SK-N-SH treated with all-trans-retinoic acid at 6 μM for 48 hours (cell line): ENCODE results near the gene UVSSA.
"Not testable (repeated sequence)": the region's sequence is repeated elsewhere in the genome, so short reads cannot be mapped to it uniquely, and the experiment has no call there.

ENCODE experiments used
- ATAC-seq: fragments of 200-7000 bp; cut with Tn5 transposase; 3 replicates; pipeline ENCODE4 v1.9.1; 2020; ENCODE audit warnings: mild to moderate bottlenecking, moderate library complexity
- ARNTL ChIP-seq: fragments of 450-650 bp; formaldehyde crosslinking; IDR thresholded peaks from 2 replicates; pipeline ENCODE4 v1.5.0; 2020; ENCODE audit warnings: low read depth, mild to moderate bottlenecking, moderate library complexity, borderline replicate concordance
- BACH2 ChIP-seq: fragments of 250-450 bp; sonication (Bioruptor Pico); IDR thresholded peaks from 2 replicates; pipeline ENCODE4 v1.9.0; 2021; ENCODE audit warnings: mild to moderate bottlenecking, borderline replicate concordance
- CREB5 ChIP-seq: fragments of 250-450 bp; sonication (Bioruptor Pico); IDR thresholded peaks from 2 replicates; pipeline ENCODE4 v1.5.1; 2020; ENCODE audit warnings: low read depth, mild to moderate bottlenecking, moderate library complexity
- CSDC2 ChIP-seq: fragments of 250-450 bp; sonication (Bioruptor Pico); IDR thresholded peaks from 2 replicates; pipeline ENCODE4 v1.5.0; 2020; ENCODE audit warnings: mild to moderate bottlenecking, moderate library complexity
- ESRRG ChIP-seq: fragments of 250-450 bp; sonication (Bioruptor Pico); IDR thresholded peaks from 2 replicates; pipeline ENCODE4 v1.6.1; 2021; ENCODE audit warnings: mild to moderate bottlenecking
- GLIS3 ChIP-seq: fragments of 250-450 bp; sonication (Bioruptor Pico); IDR thresholded peaks from 2 replicates; pipeline ENCODE4 v1.5.0; 2020; ENCODE audit warnings: mild to moderate bottlenecking, moderate library complexity
- ISL1 ChIP-seq: fragments of 250-450 bp; sonication (Bioruptor Pico); IDR thresholded peaks from 2 replicates; pipeline ENCODE4 v2.1.2; 2022; ENCODE audit warnings: mild to moderate bottlenecking, moderate library complexity
- OSR1 ChIP-seq: fragments of 250-450 bp; sonication (Bioruptor Pico); IDR thresholded peaks from 2 replicates; pipeline ENCODE4 v1.8.0; 2022; ENCODE audit warnings: moderate library complexity, mild to moderate bottlenecking, inconsistent platforms
- PATZ1 ChIP-seq: fragments of 250-450 bp; sonication (Bioruptor Pico); IDR thresholded peaks from 2 replicates; pipeline ENCODE4 v1.8.0; 2020; ENCODE audit warnings: mild to moderate bottlenecking, moderate library complexity, borderline replicate concordance
- PPARA ChIP-seq: fragments of 250-450 bp; sonication (Bioruptor Pico); IDR thresholded peaks from 2 replicates; pipeline ENCODE4 v1.5.0; 2020; ENCODE audit warnings: mild to moderate bottlenecking, borderline replicate concordance
- RARB ChIP-seq: fragments of 250-450 bp; sonication (Bioruptor Pico); IDR thresholded peaks from 2 replicates; pipeline ENCODE4 v1.8.0; 2021; ENCODE audit warnings: mild to moderate bottlenecking, moderate library complexity
- SNAI2 ChIP-seq: fragments of 250-450 bp; sonication (Bioruptor Pico); IDR thresholded peaks from 2 replicates; pipeline ENCODE4 v1.5.0; 2020; ENCODE audit warnings: mild to moderate bottlenecking, moderate library complexity
- TCF4 ChIP-seq: fragments of 250-450 bp; sonication (Bioruptor Pico); IDR thresholded peaks from 2 replicates; pipeline ENCODE4 v1.8.0; 2021; ENCODE audit warnings: mild to moderate bottlenecking, moderate library complexity, borderline replicate concordance
- ZC3H10 ChIP-seq: fragments of 250-450 bp; sonication (Bioruptor Pico); IDR thresholded peaks from 2 replicates; pipeline ENCODE4 v1.5.1; 2021; ENCODE audit warnings: mild to moderate bottlenecking, moderate library complexity
- ZFP3 ChIP-seq: fragments of 250-450 bp; sonication (Bioruptor Pico); IDR thresholded peaks from 2 replicates; pipeline ENCODE4 v1.5.0; 2020; ENCODE audit warnings: mild to moderate bottlenecking, moderate library complexity
- ZFP30 ChIP-seq: fragments of 450-650 bp; formaldehyde crosslinking; IDR thresholded peaks from 2 replicates; pipeline ENCODE4 v1.5.0; 2022; ENCODE audit warnings: mild to moderate bottlenecking, moderate library complexity
- ZNF565 ChIP-seq: fragments of 450-650 bp; formaldehyde crosslinking; conservative IDR thresholded peaks from 2 replicates; pipeline ENCODE4 v1.5.0; 2020; ENCODE audit warnings: low read depth, mild to moderate bottlenecking, moderate library complexity
- ZNF70 ChIP-seq: fragments of 450-650 bp; formaldehyde crosslinking; IDR thresholded peaks from 2 replicates; pipeline ENCODE4 v1.5.0; 2020; ENCODE audit warnings: mild to moderate bottlenecking, moderate library complexity
- ZNF8 ChIP-seq: fragments of 450-650 bp; formaldehyde crosslinking; IDR thresholded peaks from 2 replicates; pipeline ENCODE4 v1.5.0; 2020; ENCODE audit warnings: mild to moderate bottlenecking, moderate library complexity
- TF ChIP-seq, protein P1 (sequence below): fragments of 250-450 bp; sonication (Bioruptor Pico); IDR thresholded peaks from 2 replicates; pipeline ENCODE4 v1.8.0; 2021; ENCODE audit warnings: low read depth, mild to moderate bottlenecking, moderate library complexity, borderline replicate concordance
- TF ChIP-seq, protein P2 (sequence below): fragments of 250-450 bp; sonication (Bioruptor Pico); IDR thresholded peaks from 2 replicates; pipeline ENCODE4 v1.5.1; 2021; ENCODE audit warnings: mild to moderate bottlenecking, moderate library complexity
- TF ChIP-seq, protein P3 (sequence below): fragments of 250-450 bp; sonication (Bioruptor Pico); IDR thresholded peaks from 2 replicates; pipeline ENCODE4 v1.5.0; 2020; ENCODE audit warnings: mild to moderate bottlenecking, moderate library complexity

The UVSSA gene

DNA sequence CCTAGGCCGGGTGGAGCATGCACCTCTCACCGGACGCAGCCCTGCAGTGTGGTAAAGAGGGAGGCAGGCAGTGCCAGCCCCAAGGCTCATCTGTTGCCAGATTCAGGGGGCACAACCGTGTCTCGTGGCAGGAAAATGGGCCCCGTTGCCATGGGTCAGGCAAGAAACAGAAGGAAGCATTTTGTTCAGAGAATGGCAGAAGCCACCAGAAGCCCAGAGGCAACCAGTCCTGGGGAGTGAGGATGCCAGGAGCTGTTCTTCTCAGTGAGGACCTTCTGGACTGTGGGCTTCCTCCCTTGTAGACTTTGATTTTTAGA is 12.5 kb upstream of the UVSSA start:
- no peak for ATAC-seq
- TF ChIP-seq ESRRG (no peak), ZNF8 (no peak), BACH2 (no peak), CREB5 (CRISPR knock-in tag) (no peak), ZFP30 (no peak), PATZ1 (CRISPR knock-in tag) (no peak), TCF4 (CRISPR knock-in tag) (no peak), ZNF70 (CRISPR knock-in tag) (no peak), RARB (no peak), ZNF565 (no peak), GLIS3 (CRISPR knock-in tag) (no peak), CSDC2 (no peak), ZC3H10 (no peak), SNAI2 (CRISPR knock-in tag) (no peak)
- TF ChIP-seq, protein P1, sequence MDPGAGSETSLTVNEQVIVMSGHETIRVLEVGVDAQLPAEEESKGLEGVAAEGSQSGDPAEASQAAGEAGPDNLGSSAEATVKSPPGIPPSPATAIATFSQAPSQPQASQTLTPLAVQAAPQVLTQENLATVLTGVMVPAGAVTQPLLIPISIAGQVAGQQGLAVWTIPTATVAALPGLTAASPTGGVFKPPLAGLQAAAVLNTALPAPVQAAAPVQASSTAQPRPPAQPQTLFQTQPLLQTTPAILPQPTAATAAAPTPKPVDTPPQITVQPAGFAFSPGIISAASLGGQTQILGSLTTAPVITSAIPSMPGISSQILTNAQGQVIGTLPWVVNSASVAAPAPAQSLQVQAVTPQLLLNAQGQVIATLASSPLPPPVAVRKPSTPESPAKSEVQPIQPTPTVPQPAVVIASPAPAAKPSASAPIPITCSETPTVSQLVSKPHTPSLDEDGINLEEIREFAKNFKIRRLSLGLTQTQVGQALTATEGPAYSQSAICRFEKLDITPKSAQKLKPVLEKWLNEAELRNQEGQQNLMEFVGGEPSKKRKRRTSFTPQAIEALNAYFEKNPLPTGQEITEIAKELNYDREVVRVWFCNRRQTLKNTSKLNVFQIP (CRISPR knock-in tag) = no peak
- TF ChIP-seq, protein P2, sequence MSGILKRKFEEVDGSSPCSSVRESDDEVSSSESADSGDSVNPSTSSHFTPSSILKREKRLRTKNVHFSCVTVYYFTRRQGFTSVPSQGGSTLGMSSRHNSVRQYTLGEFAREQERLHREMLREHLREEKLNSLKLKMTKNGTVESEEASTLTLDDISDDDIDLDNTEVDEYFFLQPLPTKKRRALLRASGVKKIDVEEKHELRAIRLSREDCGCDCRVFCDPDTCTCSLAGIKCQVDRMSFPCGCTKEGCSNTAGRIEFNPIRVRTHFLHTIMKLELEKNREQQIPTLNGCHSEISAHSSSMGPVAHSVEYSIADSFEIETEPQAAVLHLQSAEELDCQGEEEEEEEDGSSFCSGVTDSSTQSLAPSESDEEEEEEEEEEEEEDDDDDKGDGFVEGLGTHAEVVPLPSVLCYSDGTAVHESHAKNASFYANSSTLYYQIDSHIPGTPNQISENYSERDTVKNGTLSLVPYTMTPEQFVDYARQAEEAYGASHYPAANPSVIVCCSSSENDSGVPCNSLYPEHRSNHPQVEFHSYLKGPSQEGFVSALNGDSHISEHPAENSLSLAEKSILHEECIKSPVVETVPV (CRISPR knock-in tag) = no peak

- ATAC-seq = not testable (repeated sequence)
These were observed 11.7 kb upstream of the UVSSA start for GRCh38 chr4:1335193-1335883.

DNA sequence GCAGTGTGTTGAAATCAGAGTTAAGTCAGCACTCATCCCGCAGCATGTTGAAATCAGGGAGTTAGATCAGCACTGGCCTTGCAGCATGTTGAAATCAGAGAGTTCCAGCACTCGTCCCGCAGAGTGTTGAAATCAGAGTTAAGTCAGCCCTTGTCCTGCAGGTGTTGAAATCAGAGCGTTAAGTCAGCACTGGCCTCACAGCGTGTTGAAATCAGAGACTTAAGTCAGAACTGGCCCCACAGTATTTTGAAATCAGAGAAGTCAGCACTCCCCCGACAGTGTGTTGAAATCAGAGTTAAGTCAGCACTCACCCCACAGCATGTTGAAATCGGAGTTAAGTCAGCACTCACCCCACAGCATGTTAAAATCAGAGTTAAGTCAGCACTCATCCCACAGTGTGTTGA is 10.9 kb upstream of the UVSSA start:
- ATAC-seq = no peak
- TF ChIP-seq ZC3H10 (no peak), RARB (no peak), ESRRG (no peak), ARNTL (no peak), OSR1 (no peak), ZNF8 (no peak), BACH2 (no peak), ISL1 (CRISPR knock-in tag) (no peak), PPARA (CRISPR knock-in tag) (no peak), CSDC2 (no peak), TCF4 (CRISPR knock-in tag) (no peak), PATZ1 (CRISPR knock-in tag) (no peak), SNAI2 (CRISPR knock-in tag) (no peak), ZFP3 (CRISPR knock-in tag) (no peak), ZNF565 (no peak)
- TF ChIP-seq, protein P1 (CRISPR knock-in tag) = no peak
- TF ChIP-seq, protein P2 (CRISPR knock-in tag) = no peak
- TF ChIP-seq, protein P3, sequence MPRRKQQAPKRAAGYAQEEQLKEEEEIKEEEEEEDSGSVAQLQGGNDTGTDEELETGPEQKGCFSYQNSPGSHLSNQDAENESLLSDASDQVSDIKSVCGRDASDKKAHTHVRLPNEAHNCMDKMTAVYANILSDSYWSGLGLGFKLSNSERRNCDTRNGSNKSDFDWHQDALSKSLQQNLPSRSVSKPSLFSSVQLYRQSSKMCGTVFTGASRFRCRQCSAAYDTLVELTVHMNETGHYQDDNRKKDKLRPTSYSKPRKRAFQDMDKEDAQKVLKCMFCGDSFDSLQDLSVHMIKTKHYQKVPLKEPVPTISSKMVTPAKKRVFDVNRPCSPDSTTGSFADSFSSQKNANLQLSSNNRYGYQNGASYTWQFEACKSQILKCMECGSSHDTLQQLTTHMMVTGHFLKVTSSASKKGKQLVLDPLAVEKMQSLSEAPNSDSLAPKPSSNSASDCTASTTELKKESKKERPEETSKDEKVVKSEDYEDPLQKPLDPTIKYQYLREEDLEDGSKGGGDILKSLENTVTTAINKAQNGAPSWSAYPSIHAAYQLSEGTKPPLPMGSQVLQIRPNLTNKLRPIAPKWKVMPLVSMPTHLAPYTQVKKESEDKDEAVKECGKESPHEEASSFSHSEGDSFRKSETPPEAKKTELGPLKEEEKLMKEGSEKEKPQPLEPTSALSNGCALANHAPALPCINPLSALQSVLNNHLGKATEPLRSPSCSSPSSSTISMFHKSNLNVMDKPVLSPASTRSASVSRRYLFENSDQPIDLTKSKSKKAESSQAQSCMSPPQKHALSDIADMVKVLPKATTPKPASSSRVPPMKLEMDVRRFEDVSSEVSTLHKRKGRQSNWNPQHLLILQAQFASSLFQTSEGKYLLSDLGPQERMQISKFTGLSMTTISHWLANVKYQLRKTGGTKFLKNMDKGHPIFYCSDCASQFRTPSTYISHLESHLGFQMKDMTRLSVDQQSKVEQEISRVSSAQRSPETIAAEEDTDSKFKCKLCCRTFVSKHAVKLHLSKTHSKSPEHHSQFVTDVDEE (CRISPR knock-in tag) = no peak
